CD4-positive, alpha-beta T cell treated with Interleukin-17A for 1 hour (primary cell): ENCODE results near the gene HAS3.

Experiments
- DNase-seq: peaks from one replicate; pipeline ENCODE4 v3.0.0-alpha.2; 2020

Gene HAS3

GRCh38 chr16:69150146-69150865 is 44.9 kb downstream of the HAS3 start:
- DNase-seq: peak; percentile 79

DNA sequence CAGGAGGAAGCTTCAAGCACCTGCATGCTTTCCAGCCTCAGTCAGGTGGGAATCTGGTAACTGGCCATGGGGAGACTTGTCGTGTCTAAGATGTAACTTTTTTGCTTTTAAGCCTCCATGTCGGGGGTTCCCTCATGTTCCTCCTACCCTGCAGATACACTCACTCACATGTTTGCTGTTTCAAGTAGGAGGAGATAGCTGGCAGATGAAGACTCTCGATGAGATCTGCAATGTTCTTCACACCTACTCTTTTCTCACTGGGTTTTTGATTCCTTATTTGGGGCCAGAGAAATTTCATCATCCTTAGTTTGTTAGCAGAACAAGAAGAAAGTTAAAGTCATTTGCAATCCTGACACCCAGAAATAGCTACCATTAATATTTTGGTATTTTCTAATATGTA is 51.7 kb downstream of the HAS3 start:
- no peak for DNase-seq

DNA sequence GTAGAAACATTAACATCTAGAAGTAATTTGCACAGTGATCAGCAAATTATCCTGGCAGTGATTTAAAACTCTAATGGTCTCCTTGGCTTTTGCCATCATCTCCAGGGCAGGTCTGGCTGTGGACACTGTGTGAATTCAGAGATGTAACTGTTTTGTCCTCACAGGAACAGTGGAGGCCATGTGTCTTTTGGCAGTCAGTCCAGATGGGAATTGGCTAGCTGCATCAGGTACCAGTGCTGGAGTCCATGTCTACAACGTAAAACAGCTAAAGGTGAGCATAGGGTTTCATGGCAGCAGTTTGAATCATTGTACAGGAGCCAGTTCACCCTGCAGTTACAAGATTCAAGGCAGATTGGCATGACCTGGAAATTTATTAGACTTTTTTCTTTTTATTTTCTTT is 54.7 kb downstream of the HAS3 start:
- DNase-seq: no peak

DNA sequence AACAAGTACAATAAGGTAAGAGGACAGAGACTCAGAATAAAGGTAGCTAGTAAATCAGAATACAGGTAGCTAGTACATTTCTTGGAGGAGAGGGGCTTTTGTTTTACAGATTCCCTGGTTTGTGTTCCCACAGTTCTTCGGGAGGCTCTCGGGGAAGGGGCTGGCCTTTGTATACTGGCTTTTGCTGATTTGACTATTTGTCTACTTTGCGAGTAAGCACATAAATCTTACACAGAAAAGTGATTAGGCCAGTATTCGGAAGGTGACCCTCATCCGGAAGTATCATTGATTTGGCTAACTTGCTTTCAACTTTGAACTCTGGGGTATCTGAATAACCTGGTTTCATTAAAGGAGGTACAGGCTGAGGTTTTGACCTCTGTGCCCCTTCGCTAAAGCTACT is 60.1 kb downstream of the HAS3 start:
- DNase-seq: no peak

GRCh38 chr16:69166221-69166833 is 60.9 kb downstream of the HAS3 start:
- DNase-seq: peak; percentile 23

DNA sequence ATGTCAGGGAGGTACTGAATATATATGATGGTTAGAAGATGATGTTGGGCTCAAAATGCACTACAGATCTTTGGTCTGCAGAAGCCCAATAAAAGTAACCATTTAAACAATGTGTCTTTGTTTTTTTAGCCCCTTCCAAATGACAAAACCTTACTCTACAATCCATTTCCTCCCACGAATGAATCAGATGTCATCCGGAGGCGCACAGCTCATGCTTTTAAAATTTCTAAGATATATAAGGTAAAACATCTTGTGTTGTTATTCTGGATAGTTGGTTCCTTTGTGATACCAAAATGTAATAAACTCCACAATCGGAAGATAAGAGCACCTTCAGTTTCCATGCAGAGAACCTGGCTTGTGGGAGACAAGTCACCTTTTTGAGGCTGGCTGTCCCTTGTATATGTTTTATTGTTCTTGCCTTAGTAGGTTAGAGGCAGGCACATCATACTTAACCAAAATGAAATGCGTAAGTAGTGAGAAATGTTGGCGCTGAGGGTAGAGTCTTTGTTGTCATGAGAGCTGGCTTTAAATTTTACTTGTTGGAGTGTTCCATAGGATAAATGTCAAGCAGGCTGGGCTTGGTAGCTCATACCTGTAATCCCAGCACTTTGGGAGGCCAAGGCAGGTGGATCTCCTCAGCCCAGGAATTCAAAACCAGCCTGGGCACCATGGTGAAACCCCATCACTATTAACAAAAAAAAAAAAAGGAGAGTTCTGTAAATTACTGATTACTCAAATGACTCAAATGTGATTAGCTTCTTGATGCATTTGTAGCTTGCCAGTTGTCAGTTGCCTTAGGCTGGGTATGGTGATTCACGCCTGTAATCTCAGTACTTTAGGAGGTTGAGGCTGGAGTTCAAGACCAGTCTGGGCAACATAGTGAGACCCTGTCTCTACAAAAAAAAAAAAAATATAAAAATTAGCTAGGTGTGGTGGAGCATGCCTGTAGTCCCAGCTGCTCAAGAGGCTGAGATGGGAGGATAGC is 61.8 kb downstream of the HAS3 start:
- no peak for DNase-seq
